ENCODE measurements around the gene FPR1. TPM values are rescaled to one million over a fixed set of nuclear protein-coding genes. Genes with fewer than 3 reads are reported as not detected.
A peak's percentile ranks its signal among the peaks of the same experiment; 100 is the strongest.

The FPR1 gene
- total RNA-seq, 1 experiment from 2014 or later = 6.2 TPM

- no peaks in the 10 kb centered on the region for H3K36me3 Mint-ChIP-seq (ENCODE audit: insufficient read depth, unreplicated experiment)
- H3K27ac Mint-ChIP-seq (ENCODE audit: low read depth, unreplicated experiment) = no peak overlapping the region
- POLR2A ChIA-PET = no interaction called here
- TF ChIP-seq CTCF (IDR thresholded peaks at IDR 0.05; ENCODE audit: unreplicated experiment) = no peak
- H3K4me3 Mint-ChIP-seq (ENCODE audit: unreplicated experiment) = no peak overlapping the region
- H3K9me3 Mint-ChIP-seq (ENCODE audit: unreplicated experiment) = no peaks in the 10 kb centered on the region
- peaks cover 15% of the 10 kb centered on the region for H3K27me3 Mint-ChIP-seq (ENCODE audit: insufficient read depth, unreplicated experiment)
- no TSS peak for BruUV-seq (replicated peaks)
- CTCF ChIA-PET = no interaction called here
- intact Hi-C loops (cut with micrococcal nuclease) = no loop called here
- H3K4me1 Mint-ChIP-seq (ENCODE audit: insufficient read depth, unreplicated experiment) = peaks cover 3% of the 10 kb centered on the region
- no peak for DNase-seq (ENCODE audit: unreplicated experiment)
Measured at GRCh38 chr19:51772977-51773376, 21.3 kb upstream of the FPR1 start.

- no peak overlapping the region for H3K27ac Mint-ChIP-seq (ENCODE audit: low read depth, unreplicated experiment)
- no TSS peak for BruUV-seq (replicated peaks)
- ChIA-PET CTCF (interaction anchor here (0.6 to 1.1 kb wide), 6 partner anchors 38 to 1559 kb away, joined by 3 to 8 read pairs (median 4); no protein-coding TSS in a partner anchor), POLR2A (no interaction called here)
- no peaks in the 10 kb centered on the region for H3K9me3 Mint-ChIP-seq (ENCODE audit: unreplicated experiment)
- TF ChIP-seq CTCF (IDR thresholded peaks at IDR 0.05; ENCODE audit: unreplicated experiment) = no peak
- H3K36me3 Mint-ChIP-seq (ENCODE audit: insufficient read depth, unreplicated experiment) = no peaks in the 10 kb centered on the region
- DNase-seq (ENCODE audit: unreplicated experiment) = peak; percentile 25
- H3K4me1 Mint-ChIP-seq (ENCODE audit: insufficient read depth, unreplicated experiment) = no peaks in the 10 kb centered on the region
- H3K4me3 Mint-ChIP-seq (ENCODE audit: unreplicated experiment) = no peak overlapping the region
- H3K27me3 Mint-ChIP-seq (ENCODE audit: insufficient read depth, unreplicated experiment) = peaks cover 15% of the 10 kb centered on the region
- intact Hi-C loops (cut with micrococcal nuclease) = no loop called here
Measured at GRCh38 chr19:51771376-51772130, 19.9 kb upstream of the FPR1 start.

GRCh38 chr19:51766461-51766860 is 14.8 kb upstream of the FPR1 start:
- H3K27ac Mint-ChIP-seq (ENCODE audit: low read depth, unreplicated experiment) = no peak overlapping the region
- no peaks in the 10 kb centered on the region for H3K9me3 Mint-ChIP-seq (ENCODE audit: unreplicated experiment)
- no peak for TF ChIP-seq CTCF (IDR thresholded peaks at IDR 0.05; ENCODE audit: unreplicated experiment)
- peaks cover 16% of the 10 kb centered on the region for H3K27me3 Mint-ChIP-seq (ENCODE audit: insufficient read depth, unreplicated experiment)
- H3K4me1 Mint-ChIP-seq (ENCODE audit: insufficient read depth, unreplicated experiment) = peaks cover 8% of the 10 kb centered on the region
- ChIA-PET POLR2A (no interaction called here), CTCF (no interaction called here)
- H3K36me3 Mint-ChIP-seq (ENCODE audit: insufficient read depth, unreplicated experiment) = no peaks in the 10 kb centered on the region
- no peak overlapping the region for H3K4me3 Mint-ChIP-seq (ENCODE audit: unreplicated experiment)
- no TSS peak for BruUV-seq (replicated peaks)
- no peak for DNase-seq (ENCODE audit: unreplicated experiment)
- intact Hi-C loops (cut with micrococcal nuclease) = no loop called here

- intact Hi-C loops (cut with micrococcal nuclease) = no loop called here
- no peaks in the 10 kb centered on the region for H3K36me3 Mint-ChIP-seq (ENCODE audit: insufficient read depth, unreplicated experiment)
- no peak overlapping the region for H3K4me3 Mint-ChIP-seq (ENCODE audit: unreplicated experiment)
- ChIA-PET CTCF (interaction anchor here (0.7 kb wide), 1 partner anchor 13 kb away, joined by 4 read pairs; no protein-coding TSS in a partner anchor), POLR2A (interaction anchor here (0.7 to 1.5 kb wide), 3 partner anchors 23 to 61 kb away, joined by 3 read pairs; no protein-coding TSS in a partner anchor)
- H3K9me3 Mint-ChIP-seq (ENCODE audit: unreplicated experiment) = no peaks in the 10 kb centered on the region
- peaks cover 16% of the 10 kb centered on the region for H3K27me3 Mint-ChIP-seq (ENCODE audit: insufficient read depth, unreplicated experiment)
- H3K27ac Mint-ChIP-seq (ENCODE audit: low read depth, unreplicated experiment) = no peak overlapping the region
- no peak for DNase-seq (ENCODE audit: unreplicated experiment)
- no peak for TF ChIP-seq CTCF (IDR thresholded peaks at IDR 0.05; ENCODE audit: unreplicated experiment)
- no TSS peak for BruUV-seq (replicated peaks)
- peaks cover 8% of the 10 kb centered on the region for H3K4me1 Mint-ChIP-seq (ENCODE audit: insufficient read depth, unreplicated experiment)
Measured at GRCh38 chr19:51765086-51765485, 13.4 kb upstream of the FPR1 start.

Measured in MCF 10A (cell line).